Medulla oblongata (tissue), 1 donor: ENCODE results near the gene STK24.

Experiments
- DNase-seq: peaks from one replicate; pipeline ENCODE4 v3.0.0-alpha.2; 2015; ENCODE audit errors: extremely low spot score

The STK24 gene

DNA sequence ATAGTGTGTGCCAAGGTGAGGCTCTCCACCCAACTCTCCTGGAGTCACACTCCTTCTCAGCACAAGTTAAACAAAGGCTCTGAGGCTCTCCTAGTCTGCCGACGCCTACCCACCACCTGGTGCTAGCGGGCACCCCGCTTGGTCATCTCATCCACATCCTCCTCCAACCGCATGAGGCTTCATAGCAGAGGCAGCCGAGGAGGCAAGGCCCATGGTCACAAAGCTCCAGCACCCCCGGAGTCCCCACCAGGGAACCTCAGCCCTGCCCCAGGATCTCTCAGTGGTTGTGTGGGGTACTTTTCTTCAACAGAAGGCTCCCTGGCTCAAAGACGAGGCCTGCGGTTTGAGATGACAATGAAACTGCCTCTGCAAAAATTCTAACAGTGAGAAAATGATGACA is 43.0 kb downstream of the STK24 start:
- no peak for DNase-seq

DNA sequence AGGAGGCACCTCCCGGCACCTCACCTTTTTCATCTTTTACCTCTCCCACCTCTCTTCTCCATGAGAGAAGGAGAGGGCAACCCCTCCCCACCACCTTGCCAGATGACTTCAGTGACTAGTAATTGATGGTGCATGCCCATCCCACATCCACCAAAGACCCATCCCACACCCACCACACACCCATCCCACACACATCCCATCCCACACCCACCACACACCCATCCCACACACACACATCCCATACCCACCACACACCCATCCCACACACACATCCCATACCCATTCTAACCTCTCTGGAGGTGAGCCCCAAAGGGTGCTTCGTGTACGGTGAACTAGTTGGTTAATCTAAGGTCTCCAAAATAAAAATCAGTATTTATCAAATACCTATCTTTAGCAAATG is 44.7 kb downstream of the STK24 start:
- no peak for DNase-seq

DNA sequence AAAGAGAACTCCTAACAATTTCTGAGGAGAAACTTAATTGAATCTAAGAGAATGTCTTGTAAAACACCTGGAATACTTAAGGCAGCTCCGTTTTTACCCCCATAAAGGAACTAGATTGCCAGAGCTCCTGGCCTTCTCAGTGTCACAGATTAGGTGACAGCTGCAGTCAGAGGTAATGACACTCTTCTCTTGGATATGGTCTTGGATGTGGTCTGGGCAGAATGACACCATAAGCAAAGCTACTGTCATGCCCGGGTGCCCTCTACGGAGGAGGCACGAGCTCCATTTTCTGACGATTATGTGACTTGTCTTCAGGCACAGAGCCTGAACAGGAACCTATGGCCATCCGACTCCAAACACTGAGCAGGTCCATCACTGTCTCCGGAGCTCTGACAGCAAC is 46.7 kb downstream of the STK24 start:
- no peak for DNase-seq

DNA sequence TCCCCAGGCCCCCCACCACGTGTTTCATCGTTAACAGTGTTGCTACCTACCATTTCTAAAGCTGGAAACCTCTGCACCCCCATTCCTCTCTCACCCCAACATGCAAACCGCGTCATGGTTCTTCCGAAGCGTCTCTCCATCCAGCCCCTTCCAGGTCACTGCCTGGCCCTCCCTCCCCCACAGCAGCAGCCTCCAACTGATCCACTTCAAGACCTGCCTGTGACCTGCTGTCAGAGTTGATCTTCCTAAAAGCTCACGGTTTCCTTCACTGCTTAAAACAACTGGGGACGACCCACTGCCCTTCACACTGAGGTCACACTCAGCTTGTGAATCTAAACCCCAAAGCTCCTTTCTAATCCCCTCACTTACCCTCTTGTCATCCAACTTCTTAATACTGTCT is 47.7 kb downstream of the STK24 start:
- DNase-seq: no peak

DNA sequence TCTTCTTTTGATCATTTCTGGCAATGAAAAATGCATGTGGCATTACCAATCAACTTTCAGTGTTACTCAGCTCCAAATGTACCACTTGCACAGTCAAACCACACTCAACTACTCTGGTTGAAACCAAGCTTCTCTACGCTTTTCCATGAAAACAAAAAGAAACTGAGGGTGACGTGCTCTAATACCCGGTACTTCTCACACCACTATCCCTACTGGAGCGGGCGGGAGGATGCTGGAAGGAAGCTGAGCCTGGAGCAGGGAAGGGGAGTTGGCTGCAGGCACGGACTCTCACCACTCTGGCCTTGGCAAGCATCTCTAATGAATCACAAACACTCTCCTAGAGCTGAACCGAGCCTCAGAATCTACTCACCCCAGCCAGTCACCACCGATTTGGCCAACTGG is 48.2 kb downstream of the STK24 start:
- peak; percentile 45 for DNase-seq

DNA sequence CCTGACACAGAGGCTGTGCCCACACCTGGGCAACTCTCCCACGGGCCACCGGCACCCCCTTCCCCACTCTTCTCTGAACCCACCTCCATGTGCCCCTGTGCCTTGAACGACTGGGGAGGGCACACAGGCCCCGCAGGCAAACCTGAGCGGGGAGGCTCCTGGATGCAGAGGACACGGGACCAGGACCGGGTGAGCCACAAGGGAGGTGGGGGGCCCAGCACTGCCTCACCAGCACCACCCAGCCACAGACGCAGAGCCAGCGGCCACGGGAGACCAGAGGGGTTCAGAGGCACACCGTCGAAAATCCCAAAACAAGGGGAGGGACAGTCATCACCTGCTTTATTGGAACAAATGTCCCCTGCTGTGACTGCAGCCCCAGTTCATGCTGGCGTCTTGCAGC is 49.4 kb downstream of the STK24 start:
- DNase-seq: no peak

DNA sequence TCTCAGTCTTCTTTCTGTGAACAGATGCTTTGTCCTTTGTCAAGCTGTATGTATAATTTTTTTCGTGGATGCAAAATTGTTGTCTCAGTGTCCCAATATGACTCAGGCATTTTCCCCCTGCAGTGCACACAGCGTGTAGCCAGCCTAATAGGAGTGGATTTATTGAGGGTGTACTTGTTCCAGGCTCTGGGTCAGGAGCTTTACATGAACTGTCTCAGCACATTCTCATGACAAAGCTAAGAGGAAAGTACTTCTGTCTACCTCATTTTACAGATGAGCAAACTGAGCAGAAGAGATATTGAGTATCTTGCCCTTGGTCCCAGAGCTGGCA is 50.8 kb downstream of the STK24 start:
- DNase-seq: no peak

DNA sequence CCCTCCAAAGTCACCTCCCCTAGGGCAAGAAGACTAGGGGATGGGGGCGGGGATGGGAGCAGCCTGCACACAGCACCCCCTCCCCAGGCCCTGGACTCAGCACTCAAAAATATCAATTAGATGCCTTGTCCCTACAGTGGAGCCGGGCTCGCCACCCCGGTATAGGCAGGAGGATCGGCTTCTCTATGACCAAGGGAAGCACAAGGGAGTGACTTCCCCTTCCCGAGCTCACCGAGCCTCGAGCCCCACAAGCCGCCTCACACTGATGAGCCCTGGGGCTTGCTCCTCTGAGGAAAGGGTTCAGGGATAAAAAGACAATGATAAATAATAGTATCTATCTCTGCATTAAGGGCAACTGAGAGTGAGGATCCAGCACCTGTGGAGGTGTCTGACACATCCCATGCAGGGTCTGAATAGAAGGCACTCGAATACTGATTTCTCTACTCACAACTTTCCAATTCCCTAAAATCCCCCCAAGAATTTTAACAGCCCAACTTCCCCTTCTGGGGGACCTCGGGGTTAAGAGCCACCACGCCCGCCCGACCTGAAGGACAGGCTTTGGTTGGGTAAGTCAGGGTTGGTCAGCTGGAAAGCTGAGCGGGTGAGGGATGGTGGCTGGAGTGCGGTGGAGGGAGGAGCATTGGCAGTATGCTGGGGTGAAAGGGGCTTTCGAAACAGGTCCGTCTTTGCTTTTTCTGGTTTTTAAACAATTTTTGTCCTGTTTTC is 51.3 kb downstream of the STK24 start:
- DNase-seq: no peak

DNA sequence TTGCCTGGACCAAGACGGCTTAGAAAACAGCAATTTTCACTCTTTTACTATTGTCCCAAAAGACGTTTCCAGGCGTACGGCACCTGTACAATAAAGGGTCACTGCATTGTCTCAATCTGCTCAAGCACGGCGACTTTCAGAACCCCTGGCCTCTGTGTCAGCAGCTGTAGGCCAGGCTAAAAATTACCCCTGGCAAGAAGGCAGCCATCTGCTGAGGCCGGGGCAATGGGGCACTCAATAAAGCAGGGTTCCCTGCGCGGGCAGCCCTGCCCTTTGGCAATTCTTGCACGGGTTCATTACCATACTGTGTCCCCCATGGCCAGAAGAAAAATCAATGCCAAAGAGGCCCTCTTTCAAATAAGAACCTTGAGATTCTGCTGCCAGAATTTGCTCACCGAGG is 52.1 kb downstream of the STK24 start:
- DNase-seq: no peak

DNA sequence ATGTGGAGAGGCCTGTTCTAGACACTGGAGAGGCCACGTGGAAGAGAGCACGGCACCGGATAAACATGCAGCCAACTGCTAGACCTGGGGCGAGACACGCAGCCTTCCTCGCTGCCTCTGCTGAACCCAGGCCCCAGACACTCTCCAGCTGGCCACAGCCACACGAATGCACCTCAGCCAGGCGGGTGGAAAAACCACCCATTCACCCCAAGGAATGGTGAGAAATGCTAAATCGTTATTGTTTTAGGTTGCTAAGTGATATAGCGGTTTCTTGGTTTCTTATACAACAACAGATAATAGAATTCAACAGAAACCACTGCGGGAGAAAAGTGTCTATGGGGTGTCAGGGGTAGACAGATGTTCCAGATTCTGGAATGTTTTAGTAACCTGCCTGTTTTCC is 52.5 kb downstream of the STK24 start:
- DNase-seq: no peak

DNA sequence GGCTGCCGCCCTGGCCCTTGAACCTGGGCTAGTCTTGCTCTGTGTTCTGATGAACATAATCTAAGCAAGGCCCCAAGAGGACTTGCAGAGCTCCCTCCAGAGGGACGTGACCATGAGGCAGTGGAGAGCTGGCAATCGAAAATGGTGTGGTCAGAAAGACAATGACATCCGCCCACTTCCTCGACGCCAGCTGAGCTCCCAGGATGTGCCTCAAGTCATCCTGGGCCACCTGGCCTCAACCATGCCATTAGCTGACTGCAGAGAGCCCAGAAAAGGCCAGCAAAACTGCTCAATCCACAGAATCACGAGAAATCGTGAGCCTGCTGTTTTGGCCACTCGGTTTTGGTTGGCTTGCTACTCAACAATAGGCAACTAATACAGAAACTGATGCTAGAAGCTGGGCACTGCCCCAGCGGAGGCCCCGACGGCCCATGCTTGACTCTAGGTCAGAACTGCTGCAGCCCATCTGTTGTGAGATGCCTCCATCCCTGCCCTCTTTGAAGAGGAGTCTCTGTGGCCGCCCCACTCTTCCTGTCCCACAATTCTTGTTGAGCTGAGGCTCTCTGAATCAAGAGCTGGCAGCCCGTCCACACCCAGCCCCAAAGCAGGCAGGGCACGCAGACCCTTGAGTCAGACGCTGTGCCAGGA is 53.3 kb downstream of the STK24 start:
- no peak for DNase-seq

DNA sequence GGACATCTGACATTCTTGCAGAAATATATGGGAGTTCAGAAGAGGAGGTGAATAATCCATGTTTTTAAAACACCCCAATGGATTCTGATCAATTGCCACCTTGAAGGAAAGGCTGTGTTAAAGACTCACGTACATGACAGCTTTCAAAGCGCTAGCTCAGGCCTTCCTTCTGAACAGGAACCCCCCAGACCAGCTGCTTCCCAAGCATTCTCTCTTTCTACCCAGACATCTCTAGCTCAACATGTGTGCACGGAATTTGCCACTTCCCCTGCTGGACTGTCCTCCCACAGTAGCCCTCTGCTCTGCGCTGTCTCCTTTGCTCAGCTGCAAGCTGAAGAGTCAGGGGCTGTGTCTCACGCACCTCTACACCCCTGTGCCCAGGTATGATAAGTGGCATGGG is 54.5 kb downstream of the STK24 start:
- no peak for DNase-seq

DNA sequence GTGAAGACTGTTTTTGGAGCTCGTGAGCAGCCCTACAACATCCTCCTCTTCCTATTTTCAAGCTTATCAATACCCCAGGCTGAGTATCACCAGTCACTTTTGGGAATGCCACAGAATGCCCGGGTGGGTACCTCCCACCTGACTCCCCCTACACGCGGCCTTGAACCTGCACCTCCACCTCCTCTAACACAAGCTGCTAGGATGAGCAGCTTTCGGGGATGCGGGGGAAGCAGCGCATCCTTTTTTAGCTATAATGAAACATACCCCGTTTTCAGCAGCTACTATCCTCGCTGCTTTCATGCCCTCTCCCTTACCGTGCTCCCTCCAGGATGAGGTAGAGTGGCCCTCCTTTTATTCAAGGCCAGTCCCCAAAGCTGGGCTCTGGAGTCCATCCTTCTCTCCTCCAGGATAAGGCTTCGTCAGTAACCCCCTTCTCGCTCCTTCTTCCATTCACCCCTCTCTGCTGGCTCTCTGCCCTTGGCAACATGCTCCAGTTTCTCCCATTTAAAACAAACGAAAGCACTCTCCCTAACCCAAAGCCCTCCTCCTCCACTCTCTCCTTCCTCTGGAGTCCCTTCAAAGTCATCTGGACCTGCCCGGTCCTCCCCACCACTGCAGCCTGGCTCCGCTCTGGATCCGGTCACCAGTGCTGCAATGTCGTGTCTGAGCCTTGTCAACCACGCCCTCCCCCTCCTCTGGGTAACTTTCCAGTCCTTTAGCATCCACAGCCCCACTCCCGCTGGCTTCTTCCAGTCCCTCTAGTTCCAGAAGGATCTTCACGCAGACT is 55.3 kb downstream of the STK24 start:
- no peak for DNase-seq

DNA sequence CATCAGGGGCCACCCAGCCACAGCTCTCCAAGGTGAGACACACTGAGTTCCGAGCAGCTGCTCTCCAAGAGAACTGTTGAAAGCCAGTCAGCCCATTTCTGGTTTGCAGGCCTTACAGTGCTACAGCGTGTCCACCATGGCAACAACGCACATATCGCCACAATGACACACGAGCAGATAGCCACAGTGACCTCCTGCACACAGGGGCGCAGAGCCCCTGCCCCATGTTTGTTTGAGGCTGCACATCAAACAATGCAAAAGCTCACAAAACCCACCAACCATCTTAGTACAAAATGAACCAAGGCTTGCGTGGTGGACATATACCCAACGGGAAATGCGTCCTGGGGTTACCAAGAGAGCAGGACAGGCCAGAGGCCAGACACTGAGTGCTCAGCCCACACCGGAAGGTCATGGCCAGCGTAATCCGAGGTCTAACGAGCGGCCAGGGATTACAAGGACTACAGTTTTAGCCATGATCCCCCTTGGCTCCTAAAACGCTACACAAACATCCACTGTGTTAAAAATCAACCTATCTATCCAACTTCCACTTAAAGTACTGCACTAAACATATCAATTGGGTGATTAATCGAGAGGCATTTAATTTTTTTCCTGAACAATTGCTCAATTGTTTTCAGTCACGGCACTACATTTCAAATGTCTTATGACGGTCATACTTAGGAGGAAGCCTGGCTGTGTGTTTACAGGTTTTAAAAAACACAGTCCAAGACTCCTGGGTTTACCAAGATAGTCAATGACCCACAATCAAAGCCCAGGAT is 56.0 kb downstream of the STK24 start:
- DNase-seq: no peak

DNA sequence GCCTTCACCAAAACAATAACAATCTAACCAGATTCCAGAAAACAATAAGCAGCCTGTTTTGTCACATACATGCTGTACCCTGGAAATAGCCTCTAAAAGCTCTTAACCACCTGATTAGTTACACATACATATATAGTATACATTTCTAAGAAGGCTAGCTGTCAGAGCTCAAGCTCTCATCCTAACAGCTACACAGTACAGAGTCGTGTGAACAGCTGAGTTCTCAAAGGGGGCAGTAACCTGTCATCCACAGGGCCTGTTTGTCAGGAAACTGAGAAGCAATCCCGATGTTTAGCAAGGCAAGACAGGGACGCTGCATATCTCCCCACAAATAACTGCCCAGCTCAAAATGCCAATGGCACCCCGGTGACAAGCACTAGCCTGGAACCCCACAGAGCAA is 56.9 kb downstream of the STK24 start:
- DNase-seq: no peak

DNA sequence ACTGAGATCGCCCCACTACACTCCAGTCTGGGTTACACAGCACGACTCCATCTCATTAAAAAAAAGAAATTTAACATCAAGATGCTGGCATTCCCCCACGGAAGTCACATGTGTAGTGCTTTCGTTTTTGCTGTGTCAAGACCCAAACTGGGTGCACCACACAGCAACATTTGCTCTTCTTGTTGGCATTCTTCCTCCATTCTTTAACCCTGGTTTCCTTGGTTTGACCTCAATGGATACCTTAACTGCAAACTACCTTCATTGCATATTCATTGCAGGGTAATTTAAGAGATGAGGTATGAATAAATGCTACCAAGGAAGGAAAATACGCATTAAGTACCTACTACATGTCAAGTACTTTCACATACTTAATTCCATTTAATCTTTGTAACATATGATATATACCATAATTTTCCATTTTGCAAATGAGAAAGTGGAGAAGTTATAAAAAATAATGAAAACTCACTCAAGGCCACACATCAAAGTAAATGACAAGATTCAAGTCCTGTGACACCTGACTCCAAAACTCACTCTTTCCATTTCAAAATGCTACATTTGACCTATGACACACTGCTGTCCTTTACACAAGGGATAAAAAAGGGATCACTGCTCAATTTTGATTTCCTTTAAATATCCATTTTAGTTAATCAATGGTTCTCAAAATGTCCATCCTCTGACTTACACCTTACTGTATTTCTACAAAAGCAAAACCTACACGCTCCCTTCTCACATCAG is 59.2 kb downstream of the STK24 start:
- no peak for DNase-seq

DNA sequence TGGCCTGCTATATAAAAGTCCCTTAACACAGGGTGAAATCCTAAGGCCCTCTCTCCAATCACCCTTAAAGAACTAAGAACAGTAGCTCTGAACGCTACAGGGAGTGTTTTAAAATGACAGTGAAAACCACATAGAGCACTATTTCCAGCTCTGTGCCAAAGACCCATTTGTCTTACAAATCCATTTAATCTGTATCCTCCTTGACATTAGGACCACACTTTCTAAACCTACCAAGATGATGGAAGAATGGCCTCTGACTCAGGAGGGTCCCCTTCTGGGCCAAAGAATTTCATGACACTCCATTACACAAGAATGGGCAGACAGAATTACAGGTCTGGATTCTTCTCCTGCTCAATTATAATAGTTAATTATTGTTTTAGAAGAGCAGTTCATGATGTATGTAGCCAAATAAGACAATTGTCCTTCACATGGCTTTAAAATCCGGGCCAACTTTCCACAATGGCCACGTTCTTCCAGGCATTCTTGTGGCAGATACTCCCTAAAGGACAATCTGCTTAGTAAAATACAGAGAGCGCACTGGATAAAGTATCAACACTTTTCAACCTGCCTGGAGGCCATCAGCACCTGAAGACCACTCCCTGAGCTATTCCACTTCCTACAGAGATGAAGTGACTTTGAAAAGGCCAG is 61.0 kb downstream of the STK24 start:
- no peak for DNase-seq

DNA sequence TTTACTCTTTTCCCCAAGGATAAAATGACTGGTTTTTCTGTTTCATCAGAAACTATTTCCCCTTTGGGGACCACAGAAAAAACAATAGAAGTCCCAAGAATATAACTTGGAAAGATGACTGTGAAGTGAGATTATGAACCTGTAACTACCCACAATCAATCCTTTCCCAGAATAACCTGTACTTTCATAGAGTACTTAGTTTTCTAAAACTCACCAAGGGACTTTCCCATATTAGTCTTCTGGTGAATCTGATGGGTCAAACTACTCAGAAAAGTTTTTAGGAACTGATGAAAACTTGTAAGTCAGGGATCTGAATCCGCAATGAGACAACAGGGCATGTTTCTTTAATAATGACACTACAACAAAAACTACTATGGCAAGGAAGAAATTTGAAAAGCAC is 62.6 kb downstream of the STK24 start:
- no peak for DNase-seq

DNA sequence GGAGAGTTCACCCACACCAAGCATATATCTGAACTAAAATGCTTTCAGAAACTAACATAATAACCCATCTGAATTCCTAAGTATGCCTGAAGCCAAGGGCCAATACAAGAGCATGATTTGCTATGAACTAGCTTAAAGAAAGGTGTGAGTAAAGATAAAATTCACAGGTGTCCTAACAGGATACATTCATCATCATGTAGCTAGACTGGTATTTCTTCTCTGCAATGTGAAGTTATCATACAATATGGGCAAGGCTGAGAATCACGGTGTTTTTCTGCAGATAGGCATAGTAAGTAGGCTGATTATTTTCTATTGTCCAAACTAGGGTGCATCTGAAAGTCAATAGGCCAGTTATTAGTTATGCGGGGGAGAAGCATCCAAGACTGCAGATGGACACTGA is 63.1 kb downstream of the STK24 start:
- DNase-seq: no peak

DNA sequence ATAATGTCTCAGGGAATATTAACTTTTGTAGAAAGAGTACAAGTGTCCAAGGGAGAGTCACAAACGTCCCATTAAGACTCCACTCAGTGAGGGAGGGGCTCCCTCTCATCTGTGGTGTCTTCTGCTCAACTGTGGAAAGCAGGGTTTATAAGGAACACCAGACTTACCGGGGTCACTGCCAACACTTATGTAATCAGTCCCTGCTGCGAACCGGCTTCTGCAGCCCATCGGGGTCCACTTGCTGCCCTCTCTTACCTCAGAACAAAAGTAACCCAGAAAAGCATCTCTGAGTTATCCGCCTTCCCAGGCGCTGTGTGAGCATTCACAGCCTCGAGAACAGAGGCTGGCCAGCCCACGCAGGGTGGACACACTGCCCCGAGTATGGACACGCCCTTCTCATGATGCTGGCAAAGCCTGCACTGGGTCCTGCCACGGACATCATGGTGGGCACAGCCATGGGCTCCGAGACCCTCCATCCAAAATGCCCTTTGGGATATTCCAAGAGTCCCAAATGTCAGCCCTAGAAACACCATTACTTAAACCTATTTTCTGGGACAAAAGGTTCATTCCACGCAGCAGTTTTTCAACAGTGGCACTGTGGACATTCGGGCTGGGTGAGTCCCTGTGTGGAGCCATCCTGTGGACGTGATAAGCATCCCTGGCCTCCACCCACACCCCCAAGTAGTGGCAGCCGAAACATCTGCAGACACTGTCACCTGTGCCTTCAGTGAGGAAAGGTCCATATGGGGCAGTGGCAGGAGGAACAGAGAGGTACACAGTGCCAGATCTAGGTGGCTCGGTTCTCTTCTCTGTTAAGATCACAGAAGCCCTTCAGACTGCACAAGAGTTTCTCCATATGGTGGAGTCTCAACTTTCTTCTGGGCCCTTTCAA is 63.9 kb downstream of the STK24 start:
- DNase-seq: peak; percentile 38
